Mesendoderm (in vitro differentiated cells): ENCODE results near the gene DAPK1. TPM values are rescaled to one million over a fixed set of nuclear protein-coding genes. Genes with fewer than 3 reads are reported as not detected.
A peak's percentile ranks its signal among the peaks of the same experiment; 100 is the strongest.

Source experiments
- DNase-seq: peaks from one replicate; pipeline ENCODE4 v3.0.0; 2013
- H2AK5ac ChIP-seq: 2 replicates; pipeline ENCODE4 v1.6.1; 2013; ENCODE audit warnings: low read length, inconsistent platforms
- H2BK120ac ChIP-seq: 2 replicates; pipeline ENCODE4 v1.6.1; 2013; ENCODE audit warnings: low read depth, mild to moderate bottlenecking, low read length, moderate library complexity, mixed read lengths
- H2BK15ac ChIP-seq: replicated peaks from 2 replicates; pipeline ENCODE4 v1.6.1; 2013; ENCODE audit warnings: low read depth, mild to moderate bottlenecking, moderate library complexity
- H2BK5ac ChIP-seq: 2 replicates; pipeline ENCODE4 v1.6.1; 2013; ENCODE audit warnings: low read length, inconsistent platforms
- H3K18ac ChIP-seq: 2 replicates; pipeline ENCODE4 v1.6.1; 2013; ENCODE audit warnings: mild to moderate bottlenecking, low read length, mixed read lengths
- H3K23ac ChIP-seq: one replicate; pipeline ENCODE4 v1.6.1; 2013; ENCODE audit warnings: low read length
- H3K27ac ChIP-seq: 2 replicates; pipeline ENCODE4 v1.5.1; 2013; ENCODE audit warnings: low read depth, mild to moderate bottlenecking, inconsistent platforms, low read length, moderate library complexity
- H3K27me3 ChIP-seq: 2 replicates; pipeline ENCODE4 v1.6.1; 2013; ENCODE audit warnings: low read length, control low read depth, mild to moderate bottlenecking, inconsistent platforms; ENCODE audit not compliant: insufficient read depth, poor library complexity
- H3K36me3 ChIP-seq: 2 replicates; pipeline ENCODE4 v1.6.1; 2013; ENCODE audit warnings: low read length, inconsistent platforms; ENCODE audit not compliant: control insufficient read depth, insufficient read depth
- H3K4ac ChIP-seq: one replicate; pipeline ENCODE4 v1.6.1; 2013; ENCODE audit warnings: low read depth, mild to moderate bottlenecking, low read length, moderate library complexity
- H3K4me1 ChIP-seq: 2 replicates; pipeline ENCODE4 v1.6.1; 2013; ENCODE audit warnings: low read depth, low read length, inconsistent platforms; ENCODE audit not compliant: control insufficient read depth
- H3K4me2 ChIP-seq: 2 replicates; pipeline ENCODE4 v1.6.1; 2013; ENCODE audit warnings: low read length
- H3K4me3 ChIP-seq: 2 replicates; pipeline ENCODE4 v1.5.1; 2013; ENCODE audit warnings: mild to moderate bottlenecking, low read length
- H3K56ac ChIP-seq: one replicate; pipeline ENCODE4 v1.6.1; 2013; ENCODE audit warnings: low read length
- H3K79me1 ChIP-seq: 2 replicates; pipeline ENCODE4 v1.6.1; 2013; ENCODE audit warnings: low read length, inconsistent platforms
- H3K79me2 ChIP-seq: 2 replicates; pipeline ENCODE4 v1.6.1; 2013; ENCODE audit warnings: mild to moderate bottlenecking, low read length; ENCODE audit not compliant: control insufficient read depth, insufficient read depth
- H3K9ac ChIP-seq: 2 replicates; pipeline ENCODE4 v1.6.1; 2013; ENCODE audit warnings: low read length, inconsistent platforms
- H4K5ac ChIP-seq: one replicate; pipeline ENCODE4 v1.6.1; 2013; ENCODE audit warnings: low read length
- H4K8ac ChIP-seq: one replicate; pipeline ENCODE4 v1.6.1; 2013; ENCODE audit warnings: low read depth, mild to moderate bottlenecking, control low read depth, low read length, moderate library complexity
- WGBS: extraction: QIAGEN DNeasy Blood & Tissue Kit; methylation state at CpG from one replicate; pipeline ENCODE4 v1.1.7; 2013; ENCODE audit warnings: low lambda C conversion rate, missing lambda C conversion rate; ENCODE audit not compliant: insufficient coverage; ENCODE audit errors: extremely low coverage; 5-methylcytosine and 5-hydroxymethylcytosine counted together
- polyA plus RNA-seq, 2 experiments: library from polyadenylated mRNA; stranded (reverse); fragments of 200-250 nt; gene quantifications; one replicate each; pipeline ENCODE4 v1.2.3, GENCODE V29; 2013

DAPK1 gene
- 58.2 TPM for polyA plus RNA-seq (2013, experiment 1 of 2)
- 58.7 TPM for polyA plus RNA-seq (2013, experiment 2 of 2)

GRCh38 chr9:87497604-87498045 lies at the start of gene DAPK1:
Gene DAPK1 (plus strand): TSS chr9:87497867. CDS start chr9:87499078, 1,211 bp downstream.
- peak within 1 kb of the TSS; percentile 83 for H3K27ac ChIP-seq

DNA sequence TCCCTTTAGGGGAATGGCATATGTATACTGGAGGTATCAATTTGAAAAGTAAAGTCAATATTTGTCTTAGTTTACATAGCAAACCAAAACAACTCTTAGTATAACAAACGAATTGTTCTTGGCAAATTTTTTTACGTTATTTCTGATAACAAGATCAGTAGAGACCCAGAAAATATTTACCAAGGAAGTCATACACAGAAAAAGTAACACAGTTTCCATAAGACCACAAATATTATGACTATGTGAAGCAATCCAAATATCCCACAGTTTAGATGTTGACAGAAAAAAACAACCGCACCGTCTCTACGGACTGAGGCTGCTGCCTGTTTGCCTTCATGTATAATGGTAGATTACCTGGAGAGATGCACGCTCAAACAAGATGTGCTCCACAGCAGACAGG lies 46.5 kb upstream of the DAPK1 start:
- no peak overlapping the region for H3K18ac ChIP-seq
- H3K4ac ChIP-seq, result no peak overlapping the region
- no peak overlapping the region for H3K56ac ChIP-seq
- no peak overlapping the region for H4K5ac ChIP-seq
- H3K27me3 ChIP-seq, result no peaks in the 10 kb centered on the region
- H4K8ac ChIP-seq, result no peak overlapping the region
- no peak for DNase-seq
- no peak overlapping the region for H3K4me2 ChIP-seq
- no peaks in the 10 kb centered on the region for H3K79me1 ChIP-seq
- WGBS, result no CpG with 5 or more reads among the region's 6 CpGs
- H2BK15ac ChIP-seq, result no peak overlapping the region
- H2BK5ac ChIP-seq, result no peak overlapping the region
- no peaks in the 10 kb centered on the region for H3K79me2 ChIP-seq
- H2AK5ac ChIP-seq, result no peak overlapping the region
- H3K4me1 ChIP-seq, result no peaks in the 10 kb centered on the region
- no peak overlapping the region for H3K4me3 ChIP-seq
- no peak overlapping the region for H3K9ac ChIP-seq
- no peak overlapping the region for H2BK120ac ChIP-seq
- no peak overlapping the region for H3K23ac ChIP-seq
- no peak overlapping the region for H3K27ac ChIP-seq
- no peaks in the 10 kb centered on the region for H3K36me3 ChIP-seq

More at GRCh38 chr9:87497604-87498045, at the start of gene DAPK1:
- H3K56ac ChIP-seq, result peak within 1 kb of the TSS; percentile 97
- peaks cover 3% of the 10 kb centered on the region for H3K4me1 ChIP-seq
- peak within 1 kb of the TSS; percentile 64 for H3K4ac ChIP-seq
- WGBS, result no CpG with 5 or more reads among the region's 55 CpGs
- peak within 1 kb of the TSS; percentile 90 for H3K23ac ChIP-seq
- peak within 1 kb of the TSS; percentile 55 for H2BK120ac ChIP-seq
- no peak within 1 kb of the TSS for H2BK15ac ChIP-seq
- H2AK5ac ChIP-seq, result no peak within 1 kb of the TSS
- peak within 1 kb of the TSS; percentile 7 for H4K8ac ChIP-seq
- H3K79me1 ChIP-seq, result peaks cover 10% of the 10 kb centered on the region
- H3K36me3 ChIP-seq, result peaks cover 1% of the 10 kb centered on the region
- peak within 1 kb of the TSS; percentile 97 for H3K4me2 ChIP-seq
- H2BK5ac ChIP-seq, result peak within 1 kb of the TSS; percentile 84
- H3K79me2 ChIP-seq, result peaks cover 36% of the 10 kb centered on the region
- peak within 1 kb of the TSS; percentile 78 for H3K4me3 ChIP-seq
- peak within 1 kb of the TSS; percentile 98 for H3K9ac ChIP-seq
- no peaks in the 10 kb centered on the region for H3K27me3 ChIP-seq
- peak; percentile 93 for DNase-seq
- H3K18ac ChIP-seq, result peak within 1 kb of the TSS; percentile 96
- no peak within 1 kb of the TSS for H4K5ac ChIP-seq

DNA sequence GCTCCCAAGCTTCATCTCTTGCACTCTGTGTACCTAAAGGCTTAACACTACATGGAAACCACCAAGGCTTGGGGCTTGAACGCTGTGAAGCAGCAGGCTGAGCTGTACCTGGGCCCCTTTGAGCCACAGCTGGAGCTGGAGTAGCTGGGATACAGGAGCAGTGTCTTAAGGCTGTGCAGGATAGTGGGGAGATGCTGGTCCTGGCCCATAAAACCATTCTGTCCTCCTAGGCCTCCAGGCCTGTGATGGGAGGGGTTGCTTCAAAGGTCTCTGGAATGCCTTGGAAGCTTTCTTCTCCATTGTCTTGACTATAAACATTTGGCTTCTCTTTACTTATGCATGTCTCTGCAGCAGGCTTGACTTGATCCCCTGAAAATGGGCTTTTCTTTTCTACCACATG lies 42.3 kb upstream of the DAPK1 start:
- no CpG with 5 or more reads among the region's 1 CpG for WGBS
- no peak overlapping the region for H2BK120ac ChIP-seq
- no peak overlapping the region for H3K18ac ChIP-seq
- no peak overlapping the region for H3K9ac ChIP-seq
- H3K4me2 ChIP-seq, result no peak overlapping the region
- no peak overlapping the region for H4K8ac ChIP-seq
- no peak overlapping the region for H3K4ac ChIP-seq
- H3K36me3 ChIP-seq, result no peaks in the 10 kb centered on the region
- DNase-seq, result no peak
- no peaks in the 10 kb centered on the region for H3K27me3 ChIP-seq
- H4K5ac ChIP-seq, result no peak overlapping the region
- H2BK5ac ChIP-seq, result no peak overlapping the region
- no peak overlapping the region for H2AK5ac ChIP-seq
- no peak overlapping the region for H3K23ac ChIP-seq
- H3K79me1 ChIP-seq, result no peaks in the 10 kb centered on the region
- no peaks in the 10 kb centered on the region for H3K4me1 ChIP-seq
- no peak overlapping the region for H3K27ac ChIP-seq
- no peaks in the 10 kb centered on the region for H3K79me2 ChIP-seq
- no peak overlapping the region for H3K56ac ChIP-seq
- no peak overlapping the region for H3K4me3 ChIP-seq
- no peak overlapping the region for H2BK15ac ChIP-seq

GRCh38 chr9:87461256-87461655 lies 36.4 kb upstream of the DAPK1 start:
- Histone ChIP-seq H3K56ac (no peak overlapping the region), H3K4me2 (no peak overlapping the region), H3K23ac (no peak overlapping the region), H4K5ac (no peak overlapping the region), H3K4me3 (no peak overlapping the region), H3K27me3 (no peaks in the 10 kb centered on the region), H2AK5ac (no peak overlapping the region), H2BK5ac (no peak overlapping the region), H3K27ac (no peak overlapping the region), H3K9ac (no peak overlapping the region), H3K79me1 (no peaks in the 10 kb centered on the region), H3K18ac (no peak overlapping the region), H3K4me1 (peaks cover 4% of the 10 kb centered on the region), H3K36me3 (no peaks in the 10 kb centered on the region), H2BK15ac (no peak overlapping the region), H3K4ac (no peak overlapping the region), H3K79me2 (no peaks in the 10 kb centered on the region), H2BK120ac (no peak overlapping the region), H4K8ac (no peak overlapping the region)
- DNase-seq, result no peak
- WGBS, result 100% methylated on average over 1 of the region's 4 CpGs

DNA sequence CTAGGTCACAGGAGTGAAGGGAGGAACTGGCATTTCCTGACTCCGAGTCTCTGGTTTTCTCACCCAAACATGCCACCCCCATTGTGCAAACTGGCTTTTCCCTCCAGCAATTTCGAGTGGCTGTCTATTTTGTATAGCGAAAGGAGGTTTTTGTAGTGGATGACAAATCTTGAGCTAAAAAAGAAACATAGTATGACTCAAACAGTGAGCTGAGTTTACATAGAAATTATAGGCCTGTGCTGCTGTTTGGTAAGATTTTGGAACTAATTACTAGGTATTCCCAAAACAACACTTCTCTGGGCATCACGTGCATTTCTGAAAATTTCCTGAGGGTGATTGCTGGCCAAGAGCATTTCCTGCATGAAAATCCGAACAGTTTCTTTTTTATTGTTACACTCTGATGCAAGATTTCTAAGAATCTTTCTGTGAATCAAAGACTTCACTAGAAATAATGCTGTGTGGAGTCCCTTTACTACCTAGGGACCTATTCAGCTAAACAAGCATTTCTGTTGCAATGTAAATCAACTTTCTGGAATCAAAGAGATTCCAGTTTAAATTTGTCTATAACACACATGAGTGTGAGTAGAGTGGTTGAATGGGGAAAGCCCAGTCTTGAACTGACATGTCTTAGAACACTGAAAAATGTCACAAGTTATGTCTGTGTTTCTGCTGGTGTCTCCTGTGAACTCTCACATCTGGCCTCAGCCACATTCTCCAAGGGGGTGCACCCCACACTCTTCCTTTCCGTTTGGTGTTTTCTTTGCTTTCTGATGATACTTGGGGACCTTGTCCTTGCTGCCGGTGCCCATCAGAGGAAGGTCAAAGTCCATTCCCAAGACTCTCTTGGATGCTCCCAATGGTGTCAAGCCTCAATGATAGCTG lies 33.3 kb upstream of the DAPK1 start:
- Histone ChIP-seq H2BK5ac (peak overlapping the region; percentile 56), H2BK15ac (no peak overlapping the region), H3K4me2 (no peak overlapping the region), H3K18ac (peak overlapping the region; percentile 11), H2AK5ac (peak overlapping the region; percentile 36), H4K5ac (no peak overlapping the region), H3K27ac (no peak overlapping the region), H3K79me2 (no peaks in the 10 kb centered on the region), H4K8ac (no peak overlapping the region), H3K4ac (peak overlapping the region; percentile 36), H3K23ac (no peak overlapping the region), H3K9ac (no peak overlapping the region), H3K56ac (peak overlapping the region; percentile 59), H3K79me1 (no peaks in the 10 kb centered on the region), H3K27me3 (no peaks in the 10 kb centered on the region), H3K4me3 (no peak overlapping the region), H2BK120ac (no peak overlapping the region), H3K4me1 (peaks cover 4% of the 10 kb centered on the region), H3K36me3 (no peaks in the 10 kb centered on the region)
- DNase-seq, result no peak
- no CpG with 5 or more reads among the region's 7 CpGs for WGBS
